Peyer's patch (tissue), 4 donors: ENCODE data around the gene XRCC2. TPM values are rescaled to one million over a fixed set of nuclear protein-coding genes. Genes with fewer than 3 reads are reported as not detected.

Source experiments
- DNase-seq, 3 donors: peaks; one replicate each; pipeline ENCODE4 v3.0.0-alpha.2; 2017 to 2019
- H3K27ac ChIP-seq, 4 donors: fragments of 200-600 bp; sonication (generic); one replicate each; pipeline ENCODE4 v1.5.1; 2016 to 2019
- H3K27me3 ChIP-seq, 2 donors: fragments of 200-600 bp; sonication (generic); one replicate each; pipeline ENCODE4 v1.5.1; 2019
- H3K36me3 ChIP-seq, 3 donors: fragments of 200-600 bp; sonication (generic); one replicate each; pipeline ENCODE4 v1.5.1; 2016 to 2019
- H3K4me1 ChIP-seq, 4 donors: fragments of 200-600 bp; sonication (generic); one replicate each; pipeline ENCODE4 v1.5.1; 2016 to 2019
- H3K4me3 ChIP-seq, 4 donors: fragments of 200-600 bp; sonication (generic); 1 replicate in 3 of 4; 2 replicates in 1 of 4; pipeline ENCODE4 v1.5.1; 2016 to 2019; ENCODE audit warnings: mild to moderate bottlenecking in 1 of 4
- H3K9me3 ChIP-seq, 4 donors: fragments of 200-600 bp; sonication (generic); one replicate each; pipeline ENCODE4 v1.5.1; 2016 to 2019; ENCODE audit warnings: mild to moderate bottlenecking in 1 of 4
- POLR2A ChIP-seq, 2 donors: fragments of 450-650 bp; IDR thresholded peaks; one replicate each; pipeline ENCODE4 v1.5.1; 2017; ENCODE audit warnings: antibody characterized with exemption in 2 of 2, mild to moderate bottlenecking in 2 of 2, moderate library complexity in 2 of 2
- total RNA-seq, 4 donors: library from RNA; depleted of rRNA; stranded (reverse); fragments of >200 nt; gene quantifications; one replicate each; pipeline ENCODE4 v1.1.0, GENCODE V29; 2016
- TF ChIP-seq, protein P1 (sequence below), 6 experiments: fragments of 450-650 bp in 4 of 6; fragments of 200-600 bp in 2 of 6; sonication (generic) in 1 of 6; IDR thresholded peaks; one replicate each; pipeline ENCODE4 v1.5.1; 2017 to 2019; ENCODE audit warnings: antibody characterized with exemption in 6 of 6, mild to moderate bottlenecking in 3 of 6, moderate library complexity in 1 of 6

XRCC2 gene
- total RNA-seq, 4 donors from 2014 or later: 1.2 to 10.7 (median 1.8) TPM

DNA sequence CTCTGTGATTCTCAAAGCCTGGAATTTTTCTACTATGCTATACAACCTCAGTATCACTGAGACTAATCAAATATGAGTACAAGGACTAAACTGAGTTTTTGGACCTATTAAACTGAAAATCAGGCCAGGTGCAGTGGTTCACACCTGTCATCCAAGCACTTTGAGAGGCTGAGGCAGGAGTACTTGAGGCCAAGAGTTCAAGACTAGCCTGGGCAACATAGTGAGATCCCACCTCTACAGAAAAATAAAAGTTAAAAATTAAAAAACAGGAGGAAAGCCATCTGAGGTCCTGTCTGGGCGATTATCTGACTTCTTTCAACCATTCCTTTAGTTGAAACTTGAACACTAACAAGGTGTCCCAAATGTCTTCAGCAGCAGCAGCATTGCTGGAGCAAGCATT is 7.0 kb downstream of the XRCC2 start:
- H3K27me3 ChIP-seq: no peaks in the 10 kb centered on the region
- H3K36me3 ChIP-seq: no peaks in the 10 kb centered on the region
- H3K4me3 ChIP-seq: no peak overlapping the region
- H3K4me1 ChIP-seq: no peaks in the 10 kb centered on the region
- TF ChIP-seq POLR2A (IDR thresholded peaks at IDR 0.05): no peak
- TF ChIP-seq, protein P1, sequence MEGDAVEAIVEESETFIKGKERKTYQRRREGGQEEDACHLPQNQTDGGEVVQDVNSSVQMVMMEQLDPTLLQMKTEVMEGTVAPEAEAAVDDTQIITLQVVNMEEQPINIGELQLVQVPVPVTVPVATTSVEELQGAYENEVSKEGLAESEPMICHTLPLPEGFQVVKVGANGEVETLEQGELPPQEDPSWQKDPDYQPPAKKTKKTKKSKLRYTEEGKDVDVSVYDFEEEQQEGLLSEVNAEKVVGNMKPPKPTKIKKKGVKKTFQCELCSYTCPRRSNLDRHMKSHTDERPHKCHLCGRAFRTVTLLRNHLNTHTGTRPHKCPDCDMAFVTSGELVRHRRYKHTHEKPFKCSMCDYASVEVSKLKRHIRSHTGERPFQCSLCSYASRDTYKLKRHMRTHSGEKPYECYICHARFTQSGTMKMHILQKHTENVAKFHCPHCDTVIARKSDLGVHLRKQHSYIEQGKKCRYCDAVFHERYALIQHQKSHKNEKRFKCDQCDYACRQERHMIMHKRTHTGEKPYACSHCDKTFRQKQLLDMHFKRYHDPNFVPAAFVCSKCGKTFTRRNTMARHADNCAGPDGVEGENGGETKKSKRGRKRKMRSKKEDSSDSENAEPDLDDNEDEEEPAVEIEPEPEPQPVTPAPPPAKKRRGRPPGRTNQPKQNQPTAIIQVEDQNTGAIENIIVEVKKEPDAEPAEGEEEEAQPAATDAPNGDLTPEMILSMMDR (IDR thresholded peaks at IDR 0.05): no peak
- no peak overlapping the region for H3K27ac ChIP-seq
- DNase-seq: no peak
- no peaks in the 10 kb centered on the region for H3K9me3 ChIP-seq

DNA sequence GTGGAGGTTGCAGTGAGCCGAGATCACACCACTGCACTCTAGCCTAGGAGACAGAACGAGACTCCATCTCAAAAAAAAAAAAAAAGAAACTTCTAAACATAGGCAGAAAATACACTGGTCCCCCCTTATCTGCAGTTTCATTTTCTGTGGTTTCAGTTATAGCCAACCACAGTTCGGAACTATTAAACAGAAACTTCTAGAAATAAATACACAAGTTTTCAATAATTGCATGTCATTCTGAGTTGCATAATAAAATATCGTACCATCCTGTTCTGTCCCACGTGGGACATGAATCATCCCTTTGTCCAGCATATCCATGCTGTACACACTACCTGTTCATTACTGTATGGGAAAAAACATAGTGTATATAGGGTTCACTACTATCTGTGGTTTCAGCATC is 8.0 kb downstream of the XRCC2 start:
- no peak overlapping the region for H3K4me3 ChIP-seq
- no peaks in the 10 kb centered on the region for H3K9me3 ChIP-seq
- no peak overlapping the region for H3K27ac ChIP-seq
- DNase-seq: no peak
- H3K4me1 ChIP-seq: no peaks in the 10 kb centered on the region
- no peak for TF ChIP-seq POLR2A (IDR thresholded peaks at IDR 0.05)
- TF ChIP-seq, protein P1 (IDR thresholded peaks at IDR 0.05): no peak
- H3K27me3 ChIP-seq: no peaks in the 10 kb centered on the region
- H3K36me3 ChIP-seq: no peaks in the 10 kb centered on the region

DNA sequence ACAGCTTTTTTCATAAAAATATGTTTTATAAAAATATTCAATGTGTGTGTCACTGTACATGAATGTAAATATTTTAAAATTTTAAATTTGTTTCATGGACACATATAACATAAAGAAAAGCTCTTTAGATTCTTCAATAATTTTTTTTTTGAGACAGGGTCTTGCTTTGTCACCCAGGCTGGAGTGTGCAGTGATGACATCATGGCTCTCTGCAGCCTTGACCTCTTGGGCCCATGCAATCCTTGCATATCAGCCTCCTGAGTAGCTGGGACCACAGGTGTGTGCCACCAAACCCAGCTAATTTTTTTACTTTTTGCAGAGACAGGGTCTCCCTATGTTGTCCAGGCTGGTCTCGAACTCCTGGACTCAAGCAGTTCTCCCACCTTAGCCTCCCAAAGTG is 9.9 kb downstream of the XRCC2 start:
- no peak for DNase-seq
- H3K4me1 ChIP-seq: no peaks in the 10 kb centered on the region
- no peak overlapping the region for H3K27ac ChIP-seq
- H3K27me3 ChIP-seq: no peaks in the 10 kb centered on the region
- TF ChIP-seq, protein P1 (IDR thresholded peaks at IDR 0.05): no peak
- no peak for TF ChIP-seq POLR2A (IDR thresholded peaks at IDR 0.05)
- H3K9me3 ChIP-seq: no peaks in the 10 kb centered on the region
- H3K4me3 ChIP-seq: no peak overlapping the region
- H3K36me3 ChIP-seq: no peaks in the 10 kb centered on the region

DNA sequence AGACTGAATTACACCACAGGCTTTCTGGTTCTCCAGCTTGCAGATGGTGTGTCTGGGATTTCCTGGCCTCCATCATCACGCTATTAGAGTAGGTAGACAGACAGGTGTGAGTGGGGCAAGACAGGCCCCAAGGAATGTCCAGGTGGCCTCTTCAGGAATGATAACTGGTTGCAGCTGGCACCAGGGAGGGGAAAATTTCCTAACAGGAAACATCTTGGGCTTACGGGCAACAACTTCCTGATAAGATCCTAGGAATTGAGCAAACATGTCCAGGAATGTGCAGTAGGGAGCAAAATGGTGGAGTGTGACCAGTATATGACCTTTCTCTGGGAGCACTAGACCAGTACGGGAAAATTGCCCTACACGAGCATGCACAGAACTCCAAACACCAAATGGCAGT is 11.3 kb downstream of the XRCC2 start:
- no peak for DNase-seq
- Histone ChIP-seq H3K4me1 (no peaks in the 10 kb centered on the region), H3K36me3 (no peaks in the 10 kb centered on the region), H3K4me3 (no peak overlapping the region), H3K27ac (no peak overlapping the region), H3K9me3 (no peaks in the 10 kb centered on the region), H3K27me3 (no peaks in the 10 kb centered on the region)
- TF ChIP-seq POLR2A (IDR thresholded peaks at IDR 0.05): no peak
- TF ChIP-seq, protein P1 (IDR thresholded peaks at IDR 0.05): no peak

DNA sequence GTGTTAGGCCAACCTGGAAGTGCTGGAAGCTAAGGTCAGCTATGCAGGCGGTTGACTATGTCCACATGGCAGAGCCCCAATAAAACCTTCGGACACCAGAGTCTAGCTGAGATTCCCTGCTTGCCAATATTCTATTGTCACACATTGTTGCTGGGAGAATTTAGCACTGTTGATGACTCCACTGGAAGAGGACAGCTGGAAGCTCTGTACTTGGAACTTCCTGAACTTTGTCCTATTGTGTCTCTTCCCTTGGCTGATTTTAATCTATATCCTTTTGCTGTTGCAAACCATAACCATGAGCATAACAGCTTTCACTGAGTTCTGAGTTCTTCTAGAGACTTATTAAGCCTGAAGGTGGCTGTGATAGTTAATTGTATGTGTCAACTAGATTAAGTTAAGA is 12.0 kb downstream of the XRCC2 start:
- H3K36me3 ChIP-seq: no peaks in the 10 kb centered on the region
- H3K4me3 ChIP-seq: no peak overlapping the region
- no peaks in the 10 kb centered on the region for H3K4me1 ChIP-seq
- no peaks in the 10 kb centered on the region for H3K9me3 ChIP-seq
- H3K27me3 ChIP-seq: no peaks in the 10 kb centered on the region
- no peak for DNase-seq
- no peak overlapping the region for H3K27ac ChIP-seq
- no peak for TF ChIP-seq POLR2A (IDR thresholded peaks at IDR 0.05)

DNA sequence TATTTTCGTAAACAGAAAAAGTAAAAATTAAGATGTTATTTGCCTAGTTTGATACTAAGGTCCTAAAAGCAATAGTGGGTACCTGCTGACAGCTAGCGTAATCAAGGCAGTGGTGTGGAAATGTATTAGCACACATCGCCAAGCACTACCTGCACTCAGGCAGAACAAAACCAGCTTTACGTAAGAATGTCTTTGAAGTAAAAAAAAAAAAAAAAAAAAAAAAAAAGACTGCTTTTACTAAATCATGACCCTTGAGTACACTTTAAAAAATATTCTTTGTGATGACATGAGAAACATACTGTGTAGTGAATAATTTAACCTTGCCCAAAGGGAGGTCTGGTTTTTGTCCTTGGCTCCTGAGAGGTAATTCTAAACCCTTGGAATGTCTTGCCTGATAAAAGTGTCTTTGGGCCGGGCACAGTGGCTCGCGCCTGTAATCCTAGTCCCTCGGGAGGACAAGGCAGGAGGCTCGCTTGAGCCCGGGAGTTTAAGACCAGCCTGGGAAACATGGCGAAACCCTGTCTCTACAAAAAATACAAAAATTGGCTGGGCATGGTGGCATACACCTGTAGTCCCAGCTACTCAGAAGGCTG is 12.7 kb downstream of the XRCC2 start:
- Histone ChIP-seq H3K4me3 (no peak overlapping the region), H3K27ac (no peak overlapping the region), H3K9me3 (no peaks in the 10 kb centered on the region), H3K27me3 (no peaks in the 10 kb centered on the region), H3K4me1 (no peaks in the 10 kb centered on the region), H3K36me3 (no peaks in the 10 kb centered on the region)
- no peak for DNase-seq
- TF ChIP-seq POLR2A (IDR thresholded peaks at IDR 0.05): no peak
- TF ChIP-seq, protein P1 (IDR thresholded peaks at IDR 0.05): no peak
